Gastrocnemius medialis (tissue), 4 donors: Measurements from ENCODE around the gene TFCP2L1. TPM values are rescaled to one million over a fixed set of nuclear protein-coding genes. Genes with fewer than 3 reads are reported as not detected.

Experiments used
- ATAC-seq, 2 donors: fragments of 150-250 bp; one replicate each; pipeline ENCODE4 v1.9.1; 2016
- DNase-seq, 2 donors: peaks; one replicate each; pipeline ENCODE4 v3.0.0-alpha.2; 2019
- H3K27ac ChIP-seq, 4 donors: fragments of 200-600 bp; sonication (generic); 1 replicate in 1 of 4; 2 replicates in 3 of 4; pipeline ENCODE4 v1.5.1; 2016 to 2018; ENCODE audit warnings: mild to moderate bottlenecking in 2 of 4, moderate library complexity in 1 of 4
- H3K27me3 ChIP-seq, 3 donors: fragments of 200-600 bp; sonication (generic) in 2 of 3; 1 replicate in 1 of 3; 2 replicates in 2 of 3; pipeline versions ENCODE4 v1.5.1 to v1.6.0; 2016 to 2019; ENCODE audit warnings: mild to moderate bottlenecking in 1 of 3, moderate library complexity in 1 of 3
- H3K36me3 ChIP-seq, 2 donors: fragments of 200-600 bp; sonication (generic) in 1 of 2; one replicate each; pipeline ENCODE4 v1.5.1; 2017 to 2018
- H3K4me1 ChIP-seq, 2 donors: fragments of 200-600 bp; sonication (generic) in 1 of 2; one replicate each; pipeline ENCODE4 v1.5.1; 2016 to 2017; ENCODE audit warnings: mild to moderate bottlenecking in 2 of 2
- H3K4me3 ChIP-seq, 4 donors: fragments of 200-600 bp; sonication (generic) in 3 of 4; 1 replicate in 1 of 4; 2 replicates in 3 of 4; pipeline ENCODE4 v1.5.1; 2016 to 2019; ENCODE audit warnings: mild to moderate bottlenecking in 2 of 4
- H3K9me3 ChIP-seq, 3 donors: fragments of 200-600 bp; sonication (generic) in 2 of 3; 1 replicate in 1 of 3; 2 replicates in 2 of 3; pipeline ENCODE4 v1.5.1; 2016 to 2019
- CTCF ChIP-seq, 5 experiments: fragments of 450-650 bp in 3 of 5; fragments of 200-600 bp in 2 of 5; sonication (generic) in 2 of 5; IDR thresholded peaks in 4 of 5; conservative IDR thresholded peaks in 1 of 5; 1 replicate in 4 of 5; 2 replicates in 1 of 5; pipeline ENCODE4 v1.5.1; 2016 to 2019; ENCODE audit warnings: antibody characterized with exemption in 5 of 5, mild to moderate bottlenecking in 3 of 5, moderate library complexity in 3 of 5
- POLR2A ChIP-seq, 2 donors: fragments of 450-650 bp; IDR thresholded peaks; one replicate each; pipeline ENCODE4 v1.6.1; 2017; ENCODE audit warnings: antibody characterized with exemption in 2 of 2, mild to moderate bottlenecking in 2 of 2, moderate library complexity in 2 of 2
- in situ Hi-C, 4 donors: fragments of 200-750 bp; cut with MboI; loops; one replicate each; pipeline versions ENCODE4 v1.15.0 to v1.8.0; 2017; ENCODE audit warnings: low sequenced_read_pairs in 4 of 4
- intact Hi-C: fragments of 100-400 bp; cut with DNase I; formaldehyde crosslinking; loops from one replicate; pipeline ENCODE4 v1.15.1; 2023; ENCODE audit warnings: low total_unique reads
- total RNA-seq, 4 donors: library from RNA; depleted of rRNA; stranded (reverse); fragments of >200 nt; gene quantifications; one replicate each; pipeline versions ENCODE4 v1.1.0 to v1.2.3, GENCODE V29; 2016

TFCP2L1 gene
- total RNA-seq, 4 donors from 2014 or later, result 1.2 to 3.2 (median 1.8) TPM

GRCh38 chr2:121238828-121239227 is 46.2 kb downstream of the TFCP2L1 start:
- H3K4me1 ChIP-seq, result no peaks in the 10 kb centered on the region
- no peaks in the 10 kb centered on the region for H3K27me3 ChIP-seq
- TF ChIP-seq POLR2A (IDR thresholded peaks at IDR 0.05), result no peak
- H3K4me3 ChIP-seq, result no peak overlapping the region
- ATAC-seq (no peak), DNase-seq (no peak)
- in situ Hi-C loops, result no loop called here
- H3K36me3 ChIP-seq, result no peaks in the 10 kb centered on the region
- no peaks in the 10 kb centered on the region for H3K9me3 ChIP-seq
- no peak overlapping the region for H3K27ac ChIP-seq
- intact Hi-C loops, result no loop called here

- Histone ChIP-seq H3K36me3 (no peaks in the 10 kb centered on the region), H3K27ac (no peak overlapping the region), H3K9me3 (no peaks in the 10 kb centered on the region), H3K27me3 (no peaks in the 10 kb centered on the region), H3K4me1 (no peaks in the 10 kb centered on the region), H3K4me3 (no peak overlapping the region)
- in situ Hi-C loops (no loop called here), intact Hi-C loops (no loop called here)
- DNase-seq, result no peak
- no peak for ATAC-seq
- TF ChIP-seq POLR2A (IDR thresholded peaks at IDR 0.05), result no peak
- no peak for TF ChIP-seq CTCF (IDR thresholded peaks at IDR 0.05 in 4 of 5, conservative IDR thresholded peaks at IDR 0.05 in 1 of 5)
Observed at GRCh38 chr2:121237980-121238665, 46.9 kb downstream of the TFCP2L1 start.

- H3K9me3 ChIP-seq, result no peaks in the 10 kb centered on the region
- TF ChIP-seq POLR2A (IDR thresholded peaks at IDR 0.05) (no peak), CTCF (IDR thresholded peaks at IDR 0.05 in 4 of 5, conservative IDR thresholded peaks at IDR 0.05 in 1 of 5) (no peak)
- no peak overlapping the region for H3K4me3 ChIP-seq
- intact Hi-C loops, result no loop called here
- no peaks in the 10 kb centered on the region for H3K4me1 ChIP-seq
- DNase-seq (no peak), ATAC-seq (no peak)
- no peaks in the 10 kb centered on the region for H3K36me3 ChIP-seq
- in situ Hi-C loops, result no loop called here
- no peaks in the 10 kb centered on the region for H3K27me3 ChIP-seq
- no peak overlapping the region for H3K27ac ChIP-seq
Observed at GRCh38 chr2:121237336-121237979, 47.5 kb downstream of the TFCP2L1 start.

- ATAC-seq, result no peak
- no peak overlapping the region for H3K27ac ChIP-seq
- TF ChIP-seq POLR2A (IDR thresholded peaks at IDR 0.05) (no peak), CTCF (IDR thresholded peaks at IDR 0.05 in 4 of 5, conservative IDR thresholded peaks at IDR 0.05 in 1 of 5) (no peak)
- DNase-seq, result no peak
- no peaks in the 10 kb centered on the region for H3K4me1 ChIP-seq
- H3K36me3 ChIP-seq, result no peaks in the 10 kb centered on the region
- H3K9me3 ChIP-seq, result no peaks in the 10 kb centered on the region
- intact Hi-C loops, result no loop called here
- in situ Hi-C loops, result no loop called here
- H3K27me3 ChIP-seq, result no peaks in the 10 kb centered on the region
- H3K4me3 ChIP-seq, result no peak overlapping the region
Observed at GRCh38 chr2:121236650-121237180, 48.3 kb downstream of the TFCP2L1 start.

GRCh38 chr2:121236101-121236640 is 48.8 kb downstream of the TFCP2L1 start:
- DNase-seq (no peak), ATAC-seq (no peak)
- TF ChIP-seq CTCF (IDR thresholded peaks at IDR 0.05 in 4 of 5, conservative IDR thresholded peaks at IDR 0.05 in 1 of 5) (no peak), POLR2A (IDR thresholded peaks at IDR 0.05) (no peak)
- Histone ChIP-seq H3K4me3 (no peak overlapping the region), H3K4me1 (no peaks in the 10 kb centered on the region), H3K9me3 (no peaks in the 10 kb centered on the region), H3K36me3 (no peaks in the 10 kb centered on the region), H3K27me3 (no peaks in the 10 kb centered on the region), H3K27ac (no peak overlapping the region)
- intact Hi-C loops, result no loop called here
- in situ Hi-C loops, result no loop called here
